Stomach smooth muscle (tissue), 2 donors: Measurements from ENCODE around the gene EPB41L2.
A peak's percentile ranks its signal among the peaks of the same experiment; 100 is the strongest.
"Not testable (repeated sequence)": the region's sequence is repeated elsewhere in the genome, so short reads cannot be mapped to it uniquely, and the experiment has no call there.

Source experiments
- H3K27ac ChIP-seq: one replicate; pipeline ENCODE4 v1.7.0; 2013; ENCODE audit warnings: mild to moderate bottlenecking, low read length, inconsistent platforms
- H3K27me3 ChIP-seq, 2 donors: one replicate each; pipeline ENCODE4 v1.7.0; 2013; ENCODE audit warnings: low read length in 2 of 2; ENCODE audit not compliant: insufficient read depth in 2 of 2, control insufficient read depth in 1 of 2
- H3K36me3 ChIP-seq, 2 donors: one replicate each; pipeline ENCODE4 v1.7.0; 2013; ENCODE audit warnings: low read length in 2 of 2; ENCODE audit not compliant: control insufficient read depth in 2 of 2, insufficient read depth in 2 of 2
- H3K4me1 ChIP-seq: one replicate; pipeline ENCODE4 v1.7.0; 2013; ENCODE audit warnings: low read length; ENCODE audit not compliant: control insufficient read depth, insufficient read depth
- H3K4me3 ChIP-seq, 2 donors: one replicate each; pipeline ENCODE4 v1.7.0; 2013; ENCODE audit warnings: low read length in 2 of 2
- H3K9ac ChIP-seq, 2 donors: one replicate each; pipeline ENCODE4 v1.7.0; 2013; ENCODE audit warnings: low read length in 2 of 2, mild to moderate bottlenecking in 1 of 2
- H3K9me3 ChIP-seq, 2 donors: one replicate each; pipeline ENCODE4 v1.7.0; 2013; ENCODE audit warnings: low read length in 2 of 2; ENCODE audit not compliant: control insufficient read depth in 2 of 2
- donor health status: healthy.
- donor health status: Pancreatic carcinoma.

EPB41L2 gene

GRCh38 chr6:131063028-131063763 is at the start of gene EPB41L2:
Gene EPB41L2 (minus strand): TSS chr6:131063245. CDS start chr6:130956485, 106,760 bp downstream.
- Histone ChIP-seq H3K27ac (peak within 1 kb of the TSS; percentile 88), H3K9me3 (no peaks in the 10 kb centered on the region)

GRCh38 chr6:131112249-131112648 is 49.2 kb upstream of the EPB41L2 start:
- no peaks in the 10 kb centered on the region for H3K9me3 ChIP-seq
- H3K27me3 ChIP-seq, result no peaks in the 10 kb centered on the region
- no peak overlapping the region for H3K27ac ChIP-seq
- H3K4me3 ChIP-seq, result no peak overlapping the region
- H3K36me3 ChIP-seq, result no peaks in the 10 kb centered on the region
- H3K4me1 ChIP-seq, result no peaks in the 10 kb centered on the region
- no peak overlapping the region for H3K9ac ChIP-seq

More at GRCh38 chr6:131063028-131063763, at the start of gene EPB41L2:
- H3K4me3 ChIP-seq, result peak within 1 kb of the TSS; percentile 78 to 86
- no peaks in the 10 kb centered on the region for H3K36me3 ChIP-seq
- peak within 1 kb of the TSS; percentile 78 for H3K9ac ChIP-seq
- H3K27me3 ChIP-seq, result no peaks in the 10 kb centered on the region
- peaks cover 11% of the 10 kb centered on the region for H3K4me1 ChIP-seq

GRCh38 chr6:131107151-131107550 is 44.1 kb upstream of the EPB41L2 start:
- no peaks in the 10 kb centered on the region for H3K9me3 ChIP-seq

GRCh38 chr6:131103901-131104300 is 40.9 kb upstream of the EPB41L2 start:
- Histone ChIP-seq H3K4me3 (no peak overlapping the region), H3K9me3 (no peaks in the 10 kb centered on the region), H3K9ac (no peak overlapping the region), H3K4me1 (no peaks in the 10 kb centered on the region), H3K36me3 (no peaks in the 10 kb centered on the region), H3K27ac (no peak overlapping the region), H3K27me3 (no peaks in the 10 kb centered on the region)

More at GRCh38 chr6:131107151-131107550, 44.1 kb upstream of the EPB41L2 start:
- no peak overlapping the region for H3K9ac ChIP-seq
- no peak overlapping the region for H3K27ac ChIP-seq
- H3K27me3 ChIP-seq, result no peaks in the 10 kb centered on the region
- no peaks in the 10 kb centered on the region for H3K4me1 ChIP-seq
- H3K4me3 ChIP-seq, result no peak overlapping the region
- H3K36me3 ChIP-seq, result no peaks in the 10 kb centered on the region

GRCh38 chr6:131103296-131103695 is 40.3 kb upstream of the EPB41L2 start:
- no peak overlapping the region for H3K9ac ChIP-seq
- no peaks in the 10 kb centered on the region for H3K4me1 ChIP-seq
- H3K4me3 ChIP-seq, result no peak overlapping the region
- H3K9me3 ChIP-seq, result no peaks in the 10 kb centered on the region
- H3K27me3 ChIP-seq, result no peaks in the 10 kb centered on the region
- no peak overlapping the region for H3K27ac ChIP-seq
- no peaks in the 10 kb centered on the region for H3K36me3 ChIP-seq

- H3K4me1 ChIP-seq, result no peaks in the 10 kb centered on the region
- H3K9me3 ChIP-seq, result no peaks in the 10 kb centered on the region
- no peaks in the 10 kb centered on the region for H3K27me3 ChIP-seq
- H3K36me3 ChIP-seq, result no peaks in the 10 kb centered on the region
- no peak overlapping the region for H3K9ac ChIP-seq
- no peak overlapping the region for H3K4me3 ChIP-seq
- no peak overlapping the region for H3K27ac ChIP-seq
These were observed 39.1 kb upstream of the EPB41L2 start for GRCh38 chr6:131101911-131102680.

- Histone ChIP-seq H3K27me3 (no peaks in the 10 kb centered on the region), H3K9me3 (no peaks in the 10 kb centered on the region)
These were observed 33.7 kb upstream of the EPB41L2 start for GRCh38 chr6:131096786-131097185.

GRCh38 chr6:131093334-131093733 is 30.3 kb upstream of the EPB41L2 start:
- no peak overlapping the region for H3K4me3 ChIP-seq
- no peaks in the 10 kb centered on the region for H3K27me3 ChIP-seq
- no peak overlapping the region for H3K9ac ChIP-seq
- no peaks in the 10 kb centered on the region for H3K36me3 ChIP-seq
- H3K9me3 ChIP-seq, result no peaks in the 10 kb centered on the region
- no peaks in the 10 kb centered on the region for H3K4me1 ChIP-seq
- H3K27ac ChIP-seq, result no peak overlapping the region

More at GRCh38 chr6:131096786-131097185, 33.7 kb upstream of the EPB41L2 start:
- Histone ChIP-seq H3K9ac (no peak overlapping the region), H3K27ac (no peak overlapping the region), H3K4me1 (no peaks in the 10 kb centered on the region), H3K36me3 (no peaks in the 10 kb centered on the region), H3K4me3 (no peak overlapping the region)

- not testable (repeated sequence) for H3K9ac ChIP-seq, H3K9me3 ChIP-seq, H3K4me1 ChIP-seq, H3K4me3 ChIP-seq, H3K27ac ChIP-seq, H3K27me3 ChIP-seq, H3K36me3 ChIP-seq
These were observed 28.9 kb upstream of the EPB41L2 start for GRCh38 chr6:131091944-131092343.

GRCh38 chr6:131090339-131090738 is 27.3 kb upstream of the EPB41L2 start:
- H3K36me3 ChIP-seq, H3K9ac ChIP-seq, H3K27ac ChIP-seq, H3K27me3 ChIP-seq, H3K9me3 ChIP-seq, H3K4me3 ChIP-seq, H3K4me1 ChIP-seq: not testable (repeated sequence)

- Histone ChIP-seq H3K36me3 (no peaks in the 10 kb centered on the region), H3K4me3 (no peak overlapping the region), H3K27me3 (no peaks in the 10 kb centered on the region), H3K4me1 (no peaks in the 10 kb centered on the region), H3K9me3 (no peaks in the 10 kb centered on the region), H3K9ac (no peak overlapping the region), H3K27ac (no peak overlapping the region)
These were observed 21.9 kb upstream of the EPB41L2 start for GRCh38 chr6:131084982-131085381.
